ENCODE measurements around the gene ACSS3.
"Not testable (repeated sequence)": the region's sequence is repeated elsewhere in the genome, so short reads cannot be mapped to it uniquely, and the experiment has no call there.

The ACSS3 gene

DNA sequence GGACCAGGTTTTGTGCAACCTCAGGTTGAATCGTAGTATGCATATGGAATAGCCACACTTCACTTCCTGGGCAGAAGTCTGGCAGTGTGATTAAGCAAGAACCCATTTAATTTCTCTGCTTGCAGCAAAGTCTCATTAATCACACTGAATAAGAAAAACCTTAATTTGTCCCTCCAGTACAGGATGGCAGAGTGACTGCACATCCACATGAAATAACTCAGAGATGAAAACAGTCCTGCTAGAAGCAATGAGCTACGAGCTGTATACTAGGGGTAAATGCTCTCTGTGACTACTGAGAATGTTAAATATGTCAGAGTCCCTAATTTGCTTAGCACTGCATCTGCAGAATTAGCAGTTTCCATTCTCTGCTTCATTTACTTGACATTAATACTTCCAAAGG is 88.9 kb downstream of the ACSS3 start:
- no peaks in the 10 kb centered on the region for H3K4me1 ChIP-seq
- in situ Hi-C loops (cut with MboI; ENCODE audit: low sequenced_read_pairs), result no loop called here
- DNase-seq (ENCODE audit: low spot score in 2 of 2), result no peak
- no peaks in the 10 kb centered on the region for H3K27me3 ChIP-seq (ENCODE audit: low read depth)
- H3K4me3 ChIP-seq, result no peak overlapping the region
- no peaks in the 10 kb centered on the region for H3K36me3 ChIP-seq (replicated peaks)
- no peaks in the 10 kb centered on the region for H3K9me3 ChIP-seq

GRCh38 chr12:81167694-81168093 is 89.8 kb downstream of the ACSS3 start:
- DNase-seq (ENCODE audit: low spot score in 2 of 2), result no peak
- Histone ChIP-seq H3K9me3 (no peaks in the 10 kb centered on the region), H3K4me1 (no peaks in the 10 kb centered on the region), H3K36me3 (replicated peaks) (no peaks in the 10 kb centered on the region), H3K27me3 (ENCODE audit: low read depth) (no peaks in the 10 kb centered on the region), H3K4me3 (no peak overlapping the region)
- in situ Hi-C loops (cut with MboI; ENCODE audit: low sequenced_read_pairs), result no loop called here

DNA sequence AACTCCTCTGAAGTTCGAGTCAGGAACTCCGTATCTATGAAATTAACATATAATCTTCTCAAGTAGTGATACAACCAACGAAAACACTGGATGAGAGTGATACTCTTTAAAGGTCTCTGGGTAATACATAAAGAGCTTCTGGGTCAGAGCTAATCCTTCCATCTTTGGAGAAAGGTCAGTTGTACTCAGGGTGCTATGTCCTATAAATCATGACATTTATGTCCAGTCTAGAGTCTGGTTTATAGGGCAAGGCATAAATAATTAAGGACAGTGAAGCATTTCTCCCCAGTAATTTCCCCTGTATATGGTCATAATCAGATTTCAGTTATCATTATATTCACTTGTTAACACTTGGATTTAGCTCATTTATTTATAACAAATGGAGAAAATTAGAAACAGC is 90.6 kb downstream of the ACSS3 start:
- H3K4me3 ChIP-seq, result no peak overlapping the region

GRCh38 chr12:81170072-81170471 is 92.2 kb downstream of the ACSS3 start:
- Histone ChIP-seq H3K4me1 (no peaks in the 10 kb centered on the region), H3K4me3 (no peak overlapping the region), H3K27me3 (ENCODE audit: low read depth) (no peaks in the 10 kb centered on the region), H3K9me3 (no peaks in the 10 kb centered on the region), H3K36me3 (replicated peaks) (no peaks in the 10 kb centered on the region)
- DNase-seq (ENCODE audit: low spot score in 2 of 2), result no peak
- in situ Hi-C loops (cut with MboI; ENCODE audit: low sequenced_read_pairs), result no loop called here

More for the DNA sequence above, 90.6 kb downstream of the ACSS3 start:
- Histone ChIP-seq H3K9me3 (no peaks in the 10 kb centered on the region), H3K4me1 (no peaks in the 10 kb centered on the region), H3K27me3 (ENCODE audit: low read depth) (no peaks in the 10 kb centered on the region), H3K36me3 (replicated peaks) (no peaks in the 10 kb centered on the region)
- DNase-seq (ENCODE audit: low spot score in 2 of 2), result no peak
- in situ Hi-C loops (cut with MboI; ENCODE audit: low sequenced_read_pairs), result no loop called here

DNA sequence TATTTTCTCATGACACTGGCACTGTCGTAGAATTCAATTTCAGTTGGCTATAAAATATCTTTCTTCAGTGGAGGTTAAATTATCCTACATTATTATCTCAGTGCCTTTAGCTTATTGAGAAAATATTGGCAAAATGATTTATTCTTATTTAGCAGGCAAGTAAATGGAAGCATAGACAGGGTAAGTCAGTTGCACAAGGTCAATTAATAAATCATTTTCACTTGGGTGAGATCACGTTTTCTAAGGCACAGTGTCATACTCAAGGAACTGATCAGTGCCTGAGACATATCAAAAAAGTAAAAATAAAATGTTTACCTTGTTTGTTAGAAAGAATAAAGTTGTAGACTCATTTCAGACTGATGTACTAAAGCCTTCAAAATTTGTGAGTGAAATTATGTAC is 95.0 kb downstream of the ACSS3 start:
- H3K4me3 ChIP-seq, result no peak overlapping the region
- H3K27me3 ChIP-seq (ENCODE audit: low read depth), result no peaks in the 10 kb centered on the region
- in situ Hi-C loops (cut with MboI; ENCODE audit: low sequenced_read_pairs), result no loop called here
- H3K4me1 ChIP-seq, result no peaks in the 10 kb centered on the region
- DNase-seq (ENCODE audit: low spot score in 2 of 2), result no peak
- no peaks in the 10 kb centered on the region for H3K36me3 ChIP-seq (replicated peaks)
- H3K9me3 ChIP-seq, result no peaks in the 10 kb centered on the region

DNA sequence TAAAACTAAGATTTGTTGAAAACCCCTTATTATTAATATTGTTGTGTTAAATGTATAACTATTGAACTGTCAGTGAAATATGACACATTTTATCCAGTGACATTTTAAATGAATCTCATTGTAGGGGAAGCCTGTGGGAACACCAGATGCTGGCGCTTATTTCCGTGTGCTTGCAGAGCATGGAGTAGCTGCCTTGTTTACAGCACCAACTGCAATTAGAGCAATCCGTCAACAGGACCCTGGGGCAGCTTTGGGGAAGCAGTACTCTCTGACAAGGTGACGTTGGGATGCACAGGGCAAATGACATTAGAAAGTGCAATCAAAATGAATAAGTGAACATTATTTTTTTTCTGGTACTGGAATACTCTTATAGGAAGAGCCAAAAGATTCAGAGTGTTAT is 96.8 kb downstream of the ACSS3 start:
- no peaks in the 10 kb centered on the region for H3K4me1 ChIP-seq
- H3K27me3 ChIP-seq (ENCODE audit: low read depth), result no peaks in the 10 kb centered on the region
- no peaks in the 10 kb centered on the region for H3K36me3 ChIP-seq (replicated peaks)
- no peak overlapping the region for H3K4me3 ChIP-seq
- no peaks in the 10 kb centered on the region for H3K9me3 ChIP-seq
- DNase-seq (ENCODE audit: low spot score in 2 of 2), result no peak
- in situ Hi-C loops (cut with MboI; ENCODE audit: low sequenced_read_pairs), result no loop called here

GRCh38 chr12:81176796-81177195 is 98.9 kb downstream of the ACSS3 start:
- no peak overlapping the region for H3K4me3 ChIP-seq
- no peaks in the 10 kb centered on the region for H3K36me3 ChIP-seq (replicated peaks)
- no peaks in the 10 kb centered on the region for H3K9me3 ChIP-seq
- no peak for DNase-seq (ENCODE audit: low spot score in 2 of 2)
- in situ Hi-C loops (cut with MboI; ENCODE audit: low sequenced_read_pairs), result no loop called here
- H3K4me1 ChIP-seq, result peaks cover under 1% of the 10 kb centered on the region; the same call in 1 of the 2 replicates
- H3K27me3 ChIP-seq (ENCODE audit: low read depth), result no peaks in the 10 kb centered on the region

- no peak overlapping the region for H3K4me3 ChIP-seq
- in situ Hi-C loops (cut with MboI; ENCODE audit: low sequenced_read_pairs), result no loop called here
- no peaks in the 10 kb centered on the region for H3K9me3 ChIP-seq
- no peaks in the 10 kb centered on the region for H3K36me3 ChIP-seq (replicated peaks)
- no peak for DNase-seq (ENCODE audit: low spot score in 2 of 2)
- H3K27me3 ChIP-seq (ENCODE audit: low read depth), result no peaks in the 10 kb centered on the region; the same call in 1 of the 2 replicates
- peaks cover 4% of the 10 kb centered on the region; the same call in 1 of the 2 replicates for H3K4me1 ChIP-seq
Measured at GRCh38 chr12:81181691-81182090, 103.8 kb downstream of the ACSS3 start.

DNA sequence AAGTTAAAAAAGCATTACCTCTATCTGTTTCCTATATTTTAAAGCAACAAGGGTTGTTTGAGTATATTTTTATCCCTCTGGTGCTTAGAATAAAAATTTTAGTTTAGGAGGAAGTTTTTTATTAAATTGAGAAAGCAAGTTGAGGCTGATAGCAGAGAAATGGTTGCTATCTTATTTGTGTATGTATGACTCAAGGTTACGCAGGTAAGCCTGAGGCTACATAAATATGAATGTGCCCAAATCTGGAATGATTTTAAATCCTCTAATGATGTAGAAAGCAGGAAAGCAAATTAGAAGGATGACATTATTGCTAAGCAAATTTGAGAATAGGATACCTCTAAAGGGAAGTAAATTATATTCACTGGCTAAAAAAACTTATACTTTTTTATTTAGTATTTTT is 109.8 kb downstream of the ACSS3 start:
- no peak for DNase-seq (ENCODE audit: low spot score in 2 of 2)
- H3K4me3 ChIP-seq, result no peak overlapping the region
- no peaks in the 10 kb centered on the region for H3K36me3 ChIP-seq (replicated peaks)
- no peaks in the 10 kb centered on the region for H3K9me3 ChIP-seq
- H3K4me1 ChIP-seq, result no peaks in the 10 kb centered on the region
- in situ Hi-C loops (cut with MboI; ENCODE audit: low sequenced_read_pairs), result no loop called here
- no peaks in the 10 kb centered on the region; the same call in 1 of the 2 replicates for H3K27me3 ChIP-seq (ENCODE audit: low read depth)

DNA sequence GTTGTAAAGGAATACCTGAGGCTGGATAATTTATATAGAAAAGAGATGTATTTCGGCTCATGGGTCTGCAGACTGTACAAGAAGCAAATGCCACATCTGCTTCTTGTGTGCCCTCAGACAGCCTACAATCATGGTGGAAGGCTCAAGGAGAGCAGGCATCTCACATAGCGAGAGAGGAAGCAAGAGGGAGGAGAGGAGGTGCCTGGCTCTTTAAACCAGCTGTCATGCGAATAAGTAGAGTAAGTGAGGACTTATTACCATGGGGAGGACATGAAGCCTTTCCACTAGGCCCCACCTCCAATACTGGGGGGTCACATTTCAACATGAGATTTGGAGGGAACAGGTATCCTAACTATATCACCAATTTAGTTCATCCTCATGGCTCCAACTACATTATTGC is 118.7 kb downstream of the ACSS3 start:
- in situ Hi-C loops (cut with MboI; ENCODE audit: low sequenced_read_pairs), result no loop called here
- Histone ChIP-seq H3K4me3 (no peak overlapping the region), H3K4me1 (no peaks in the 10 kb centered on the region), H3K36me3 (replicated peaks) (no peaks in the 10 kb centered on the region), H3K9me3 (no peaks in the 10 kb centered on the region), H3K27me3 (ENCODE audit: low read depth) (no peaks in the 10 kb centered on the region)
- no peak for DNase-seq (ENCODE audit: low spot score in 2 of 2)

- DNase-seq (ENCODE audit: low spot score in 2 of 2); H3K36me3 ChIP-seq (replicated peaks); H3K9me3 ChIP-seq; H3K4me1 ChIP-seq; H3K27me3 ChIP-seq (ENCODE audit: low read depth); in situ Hi-C loops (cut with MboI; ENCODE audit: low sequenced_read_pairs); H3K4me3 ChIP-seq: not testable (repeated sequence)
Measured at GRCh38 chr12:81200561-81200960, 122.7 kb downstream of the ACSS3 start.

- H3K36me3 ChIP-seq (replicated peaks), result no peaks in the 10 kb centered on the region
- no peak for DNase-seq (ENCODE audit: low spot score in 2 of 2)
- H3K4me3 ChIP-seq, result no peak overlapping the region
- H3K4me1 ChIP-seq, result peaks cover 35% of the 10 kb centered on the region
- H3K27me3 ChIP-seq (ENCODE audit: low read depth), result no peaks in the 10 kb centered on the region
- in situ Hi-C loops (cut with MboI; ENCODE audit: low sequenced_read_pairs), result no loop called here
- H3K9me3 ChIP-seq, result no peaks in the 10 kb centered on the region
Measured at GRCh38 chr12:81203671-81204204, 125.9 kb downstream of the ACSS3 start.

- H3K4me1 ChIP-seq, result peaks cover 51% of the 10 kb centered on the region
- in situ Hi-C loops (cut with MboI; ENCODE audit: low sequenced_read_pairs), result no loop called here
- no peaks in the 10 kb centered on the region for H3K27me3 ChIP-seq (ENCODE audit: low read depth)
- H3K36me3 ChIP-seq (replicated peaks), result no peaks in the 10 kb centered on the region
- no peak for DNase-seq (ENCODE audit: low spot score in 2 of 2)
- no peak overlapping the region for H3K4me3 ChIP-seq
- no peaks in the 10 kb centered on the region for H3K9me3 ChIP-seq
Measured at GRCh38 chr12:81205416-81205815, 127.5 kb downstream of the ACSS3 start.

DNA sequence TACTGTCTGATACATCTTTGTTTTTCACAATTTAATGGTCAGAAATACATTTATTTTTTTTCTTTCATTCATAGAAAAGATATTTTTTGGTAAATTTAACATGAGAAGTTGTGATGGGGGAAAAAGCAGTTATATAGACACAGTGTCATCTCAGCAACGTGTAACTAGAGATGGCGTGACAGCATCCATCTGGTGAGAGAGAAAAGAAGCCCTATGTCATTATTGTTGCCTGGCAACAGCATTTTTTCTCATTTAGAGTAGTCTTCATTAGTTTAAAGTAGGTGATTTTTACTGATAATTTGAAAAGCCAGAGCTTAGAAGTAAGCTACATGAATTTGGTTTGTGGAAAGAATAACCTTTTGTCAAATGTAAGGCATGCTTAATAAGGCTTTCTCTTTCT is 128.6 kb downstream of the ACSS3 start:
- Histone ChIP-seq H3K4me3 (no peak overlapping the region), H3K36me3 (replicated peaks) (no peaks in the 10 kb centered on the region), H3K4me1 (peaks cover 60% of the 10 kb centered on the region), H3K27me3 (ENCODE audit: low read depth) (no peaks in the 10 kb centered on the region), H3K9me3 (no peaks in the 10 kb centered on the region)
- in situ Hi-C loops (cut with MboI; ENCODE audit: low sequenced_read_pairs), result no loop called here
- peak; percentile 50 to 83 for DNase-seq (ENCODE audit: low spot score in 2 of 2)

DNA sequence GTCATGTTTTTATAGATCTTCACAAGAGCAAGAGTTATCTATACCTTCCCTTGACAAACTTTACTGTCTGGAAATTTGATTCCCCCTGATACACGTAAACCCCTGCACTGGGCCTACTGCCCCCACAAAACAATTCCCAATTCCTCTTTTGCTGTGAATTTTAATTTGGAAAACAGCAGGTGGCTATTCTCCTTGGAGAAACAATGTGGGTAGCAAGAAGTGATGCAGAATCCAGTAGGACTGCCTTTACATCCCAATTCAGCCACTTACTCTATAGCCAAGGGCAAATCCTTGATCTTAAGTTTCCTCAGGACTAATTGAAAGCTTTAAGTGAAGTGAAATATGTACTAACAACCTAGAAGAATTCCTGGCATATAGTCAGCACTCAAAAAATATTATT is 129.3 kb downstream of the ACSS3 start:
- in situ Hi-C loops (cut with MboI; ENCODE audit: low sequenced_read_pairs), result no loop called here

More for the DNA sequence above, 129.3 kb downstream of the ACSS3 start:
- Histone ChIP-seq H3K4me1 (peaks cover 67% of the 10 kb centered on the region), H3K36me3 (replicated peaks) (no peaks in the 10 kb centered on the region), H3K9me3 (no peaks in the 10 kb centered on the region), H3K4me3 (no peak overlapping the region), H3K27me3 (ENCODE audit: low read depth) (no peaks in the 10 kb centered on the region)
- DNase-seq (ENCODE audit: low spot score in 2 of 2), result peak in 1 of 2 experiments; percentile 23
